ENCODE data around the gene TMIE. TPM values are rescaled to one million over a fixed set of nuclear protein-coding genes. Genes with fewer than 3 reads are reported as not detected.
A peak's percentile ranks its signal among the peaks of the same experiment; 100 is the strongest.

Gene TMIE
- total RNA-seq (2014; rRNA removed; shearing (Covaris generic)) = 0.22 and 0.59 TPM in 2 replicates

GRCh38 chr3:46701181-46701939 is at the start of gene TMIE:
TMIE (plus strand) TSS chr3:46701392; CDS start chr3:46701488, 96 bp downstream.
- H3K27me3 ChIP-seq (ENCODE audit: control insufficient read depth, insufficient read depth, low read length) = peaks cover 3% of the 10 kb centered on the region
- DNase-seq = peak; percentile 85
- H3K4me3 ChIP-seq (ENCODE audit: insufficient read depth, low read depth, low read length) = no peak within 1 kb of the TSS
- no peaks in the 10 kb centered on the region for H3K36me3 ChIP-seq (replicated peaks; ENCODE audit: control insufficient read depth, insufficient read depth, low read length)

DNA sequence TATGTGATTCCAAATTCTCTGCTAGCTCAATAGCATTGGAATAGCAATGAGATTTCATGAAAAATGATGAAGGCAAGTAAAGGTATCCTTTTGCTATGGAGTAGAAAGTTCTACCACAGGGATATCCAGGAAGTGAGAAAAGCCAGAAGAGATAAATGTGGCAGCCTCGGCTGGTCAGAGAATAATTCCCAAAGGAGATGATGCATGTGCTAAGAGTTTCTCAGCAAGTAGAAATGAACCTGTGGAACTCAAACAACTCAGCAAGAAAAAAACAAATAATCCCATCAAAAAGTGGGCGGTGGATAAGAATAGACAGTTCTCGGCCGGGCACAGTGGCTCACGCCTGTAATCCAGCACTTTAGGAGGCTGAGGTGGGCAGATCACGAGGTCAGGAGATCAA is 45.9 kb upstream of the TMIE start:
- no peak for DNase-seq
- no peaks in the 10 kb centered on the region for H3K36me3 ChIP-seq (replicated peaks; ENCODE audit: control insufficient read depth, insufficient read depth, low read length)
- H3K27me3 ChIP-seq (ENCODE audit: control insufficient read depth, insufficient read depth, low read length) = no peaks in the 10 kb centered on the region
- no peak overlapping the region for H3K4me3 ChIP-seq (ENCODE audit: insufficient read depth, low read depth, low read length)

- no peak for DNase-seq
- Histone ChIP-seq H3K27me3 (ENCODE audit: control insufficient read depth, insufficient read depth, low read length) (no peaks in the 10 kb centered on the region), H3K36me3 (replicated peaks; ENCODE audit: control insufficient read depth, insufficient read depth, low read length) (no peaks in the 10 kb centered on the region), H3K4me3 (ENCODE audit: insufficient read depth, low read depth, low read length) (no peak overlapping the region)
Observed at GRCh38 chr3:46656778-46657556, 44.2 kb upstream of the TMIE start.

- Histone ChIP-seq H3K36me3 (replicated peaks; ENCODE audit: control insufficient read depth, insufficient read depth, low read length) (no peaks in the 10 kb centered on the region), H3K4me3 (ENCODE audit: insufficient read depth, low read depth, low read length) (no peak overlapping the region), H3K27me3 (ENCODE audit: control insufficient read depth, insufficient read depth, low read length) (no peaks in the 10 kb centered on the region)
- DNase-seq = peak; percentile 37
Observed at GRCh38 chr3:46659285-46659684, 41.9 kb upstream of the TMIE start.

DNA sequence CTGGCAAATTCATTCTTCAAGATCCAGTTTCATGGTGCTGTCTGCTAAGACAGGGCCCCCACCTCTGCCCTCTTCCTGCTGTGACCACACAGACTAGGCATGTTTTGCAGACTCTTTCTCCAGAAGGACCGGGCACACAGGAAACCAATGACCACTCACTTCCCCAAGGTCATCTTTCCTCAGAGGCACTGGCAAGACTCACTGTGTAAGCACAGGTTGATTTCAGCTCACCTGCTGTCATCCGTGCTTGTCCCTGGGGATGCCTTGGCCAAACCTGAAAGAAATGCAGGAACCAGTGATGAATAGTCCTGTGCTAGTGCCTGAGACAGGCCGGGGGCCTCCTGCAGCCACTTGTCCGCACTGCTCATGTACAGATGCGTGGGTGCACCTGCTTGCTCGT is 41.2 kb upstream of the TMIE start:
- no peaks in the 10 kb centered on the region for H3K36me3 ChIP-seq (replicated peaks; ENCODE audit: control insufficient read depth, insufficient read depth, low read length)

GRCh38 chr3:46660543-46661523 is 40.4 kb upstream of the TMIE start:
- peak; percentile 44 for DNase-seq
- Histone ChIP-seq H3K36me3 (replicated peaks; ENCODE audit: control insufficient read depth, insufficient read depth, low read length) (no peaks in the 10 kb centered on the region), H3K27me3 (ENCODE audit: control insufficient read depth, insufficient read depth, low read length) (no peaks in the 10 kb centered on the region), H3K4me3 (ENCODE audit: insufficient read depth, low read depth, low read length) (no peak overlapping the region)

More for the DNA sequence above, 41.2 kb upstream of the TMIE start:
- Histone ChIP-seq H3K4me3 (ENCODE audit: insufficient read depth, low read depth, low read length) (no peak overlapping the region), H3K27me3 (ENCODE audit: control insufficient read depth, insufficient read depth, low read length) (no peaks in the 10 kb centered on the region)
- no peak for DNase-seq

GRCh38 chr3:46661776-46662766 is 39.1 kb upstream of the TMIE start:
- H3K36me3 ChIP-seq (replicated peaks; ENCODE audit: control insufficient read depth, insufficient read depth, low read length) = no peaks in the 10 kb centered on the region
- DNase-seq = peak; percentile 84
- H3K27me3 ChIP-seq (ENCODE audit: control insufficient read depth, insufficient read depth, low read length) = no peaks in the 10 kb centered on the region
- no peak overlapping the region for H3K4me3 ChIP-seq (ENCODE audit: insufficient read depth, low read depth, low read length)

DNA sequence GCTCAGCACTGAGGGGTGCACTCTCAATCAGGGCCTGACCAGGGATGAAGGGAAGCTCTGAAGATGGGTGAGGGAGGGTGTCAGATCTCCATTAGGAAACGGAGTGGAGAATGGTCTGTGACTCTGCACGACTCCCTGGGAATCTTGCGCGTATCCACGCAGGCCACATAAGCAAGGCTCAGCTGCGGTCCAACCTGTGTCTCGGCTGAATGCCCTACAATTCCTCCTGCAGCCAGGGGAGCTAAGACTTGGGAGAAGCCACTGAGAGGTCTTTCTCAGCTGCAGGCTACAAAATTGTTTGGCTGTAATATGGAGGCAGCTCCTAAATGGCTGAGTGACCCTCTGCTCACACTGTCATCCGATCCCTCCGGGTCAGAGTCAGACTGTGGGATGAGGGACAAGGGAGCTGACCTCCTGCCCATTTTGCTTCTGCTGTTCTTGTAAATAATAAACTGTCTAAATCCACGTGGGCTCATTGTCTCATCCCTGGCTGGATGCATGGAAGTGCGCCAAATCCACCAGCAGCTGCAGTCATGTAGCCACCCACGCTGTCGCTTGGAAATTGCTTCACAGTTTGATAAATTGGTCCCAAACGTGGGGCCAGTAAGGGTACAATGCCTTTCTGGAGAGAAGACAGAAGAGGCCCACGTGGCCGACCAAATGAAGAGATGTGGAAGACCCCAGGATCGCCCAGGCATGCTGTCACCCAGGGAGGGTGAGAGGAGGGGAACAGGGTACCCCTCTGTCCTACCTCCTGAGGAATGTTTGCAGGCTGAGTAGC is 38.2 kb upstream of the TMIE start:
- no peaks in the 10 kb centered on the region for H3K36me3 ChIP-seq (replicated peaks; ENCODE audit: control insufficient read depth, insufficient read depth, low read length)
- peak; percentile 30 for DNase-seq
- H3K27me3 ChIP-seq (ENCODE audit: control insufficient read depth, insufficient read depth, low read length) = no peaks in the 10 kb centered on the region
- H3K4me3 ChIP-seq (ENCODE audit: insufficient read depth, low read depth, low read length) = no peak overlapping the region

DNA sequence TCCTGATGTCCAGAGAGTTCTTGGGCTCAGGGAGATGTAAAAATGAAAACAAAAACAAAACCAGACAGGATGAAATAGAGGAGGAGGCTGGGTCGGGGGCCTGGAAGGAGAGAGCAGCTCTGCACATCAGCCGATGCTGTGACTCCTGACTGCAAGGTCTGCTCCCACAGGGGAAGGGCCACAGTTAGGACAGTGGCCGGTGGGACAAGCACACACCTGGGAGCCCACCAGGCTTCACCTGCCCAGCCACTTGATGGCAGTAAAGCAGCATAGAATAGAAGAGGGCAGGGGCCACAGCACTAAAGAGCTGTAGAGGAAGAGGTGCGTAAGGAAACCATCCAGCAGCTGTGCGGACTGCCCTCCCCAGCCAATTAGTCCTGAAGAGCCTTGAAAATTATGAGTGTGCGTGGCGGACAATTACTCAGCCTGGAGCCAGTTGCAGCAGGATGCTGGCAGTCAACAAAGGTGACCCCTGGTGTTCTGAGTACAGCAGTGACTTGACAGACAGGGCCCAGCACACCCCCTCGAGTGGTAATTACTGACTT is 37.5 kb upstream of the TMIE start:
- Histone ChIP-seq H3K36me3 (replicated peaks; ENCODE audit: control insufficient read depth, insufficient read depth, low read length) (no peaks in the 10 kb centered on the region), H3K27me3 (ENCODE audit: control insufficient read depth, insufficient read depth, low read length) (no peaks in the 10 kb centered on the region), H3K4me3 (ENCODE audit: insufficient read depth, low read depth, low read length) (no peak overlapping the region)
- DNase-seq = peak; percentile 75

DNA sequence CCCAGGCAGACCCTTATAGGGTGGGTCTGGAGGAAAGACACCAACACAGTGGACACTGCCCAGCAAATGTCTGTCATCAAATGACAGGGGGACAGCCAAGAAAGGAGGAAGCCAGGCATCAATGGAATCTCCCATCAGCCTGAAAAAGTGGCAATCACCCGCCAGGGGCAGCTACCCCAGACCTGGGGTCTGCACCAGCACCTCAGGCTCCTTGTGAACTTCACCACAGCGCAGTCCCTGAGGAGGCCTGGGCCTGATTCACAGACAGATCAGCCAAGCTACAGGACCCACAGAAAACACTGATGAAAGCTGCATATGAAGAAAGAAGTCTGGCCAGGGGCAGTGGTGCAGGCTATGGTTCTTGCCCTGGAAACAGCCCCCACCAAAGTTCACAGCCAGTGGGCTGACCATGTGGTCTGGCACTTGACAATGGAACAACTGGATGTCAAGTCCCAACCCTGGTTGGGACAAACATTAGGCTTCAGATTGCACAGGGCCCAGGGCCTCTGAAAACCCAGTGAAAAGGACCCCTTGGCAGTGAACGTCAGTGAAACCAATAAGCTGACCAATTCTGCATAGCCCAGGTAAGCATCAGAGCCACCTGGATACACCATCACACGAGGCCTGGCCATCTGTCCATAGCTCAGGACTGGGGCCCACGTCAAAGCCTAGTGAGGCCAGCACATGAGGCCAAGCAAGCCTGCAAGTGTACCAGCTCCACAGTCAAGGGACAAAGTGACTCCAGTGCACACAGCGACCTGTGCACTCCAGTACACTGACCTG is 36.8 kb upstream of the TMIE start:
- Histone ChIP-seq H3K4me3 (ENCODE audit: insufficient read depth, low read depth, low read length) (no peak overlapping the region), H3K27me3 (ENCODE audit: control insufficient read depth, insufficient read depth, low read length) (no peaks in the 10 kb centered on the region), H3K36me3 (replicated peaks; ENCODE audit: control insufficient read depth, insufficient read depth, low read length) (no peaks in the 10 kb centered on the region)
- DNase-seq = peak; percentile 14

GRCh38 chr3:46664971-46665762 is 36.0 kb upstream of the TMIE start:
- Histone ChIP-seq H3K4me3 (ENCODE audit: insufficient read depth, low read depth, low read length) (no peak overlapping the region), H3K36me3 (replicated peaks; ENCODE audit: control insufficient read depth, insufficient read depth, low read length) (no peaks in the 10 kb centered on the region), H3K27me3 (ENCODE audit: control insufficient read depth, insufficient read depth, low read length) (no peaks in the 10 kb centered on the region)
- DNase-seq = peak; percentile 27

All from H7 (cell line).